Measurements from ENCODE around the gene ERP27.

DNA sequence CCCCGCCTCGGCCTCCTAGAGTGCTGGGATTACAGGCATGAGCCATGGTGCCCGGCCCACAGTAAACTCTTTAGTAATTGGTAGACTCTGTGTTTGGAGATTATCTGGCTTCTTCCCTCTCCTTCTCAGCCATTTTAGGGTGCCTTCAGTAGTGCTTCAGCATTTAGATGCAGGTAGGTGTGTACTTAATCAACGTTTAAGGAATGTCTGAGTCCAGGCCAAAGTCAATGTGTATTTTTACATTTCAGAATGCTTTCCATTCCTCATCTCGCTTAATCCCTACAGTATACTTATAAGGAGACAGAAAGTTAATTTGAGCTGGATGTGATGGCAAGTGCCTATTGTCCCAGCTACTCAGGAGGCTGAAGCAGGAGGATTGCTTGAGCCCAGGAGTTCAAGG, 32.2 kb downstream of the ERP27 start:
- TF ChIP-seq POLR2AphosphoS5 (IDR thresholded peaks at IDR 0.05; ENCODE audit: low read depth, low read length) (no peak), POLR2A (IDR thresholded peaks at IDR 0.05; ENCODE audit: low read depth, low read length) (no peak)
